NOMO-1 (cell line): ENCODE measurements around the gene NWD2.
A peak's percentile ranks its signal among the peaks of the same experiment; 100 is the strongest.
"Not testable (repeated sequence)": the region's sequence is repeated elsewhere in the genome, so short reads cannot be mapped to it uniquely, and the experiment has no call there.

Experiments
- DNase-seq, 2 experiments: peaks; one replicate each; lab custom pipeline; 2025; ENCODE audit not compliant: unreplicated experiment in 2 of 2; lab: John Stamatoyannopoulos, UW

The NWD2 gene

GRCh38 chr4:37392521-37393255 is 148.1 kb downstream of the NWD2 start:
- DNase-seq, result peak in 1 of 2 experiments; percentile 25

DNA sequence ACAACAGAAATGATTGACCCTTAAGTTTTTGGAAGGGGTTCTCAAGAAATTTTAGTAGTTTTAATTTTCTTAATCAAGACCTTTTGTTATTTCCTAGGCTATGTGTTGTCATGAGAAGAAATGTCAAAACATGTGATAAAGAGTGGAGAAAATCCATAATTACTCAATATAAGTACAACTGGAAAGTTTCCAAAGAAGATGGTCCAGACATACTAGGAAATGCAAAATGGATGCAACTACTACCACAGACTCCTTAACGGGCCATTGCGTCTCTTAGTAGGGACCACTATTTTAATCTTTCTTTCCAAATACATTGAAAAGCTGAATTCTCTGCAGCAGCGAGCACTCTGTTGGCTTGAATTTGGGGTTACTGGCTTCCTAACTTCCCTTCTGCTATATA is 148.8 kb downstream of the NWD2 start:
- DNase-seq, result peak in 1 of 2 experiments; percentile 26

DNA sequence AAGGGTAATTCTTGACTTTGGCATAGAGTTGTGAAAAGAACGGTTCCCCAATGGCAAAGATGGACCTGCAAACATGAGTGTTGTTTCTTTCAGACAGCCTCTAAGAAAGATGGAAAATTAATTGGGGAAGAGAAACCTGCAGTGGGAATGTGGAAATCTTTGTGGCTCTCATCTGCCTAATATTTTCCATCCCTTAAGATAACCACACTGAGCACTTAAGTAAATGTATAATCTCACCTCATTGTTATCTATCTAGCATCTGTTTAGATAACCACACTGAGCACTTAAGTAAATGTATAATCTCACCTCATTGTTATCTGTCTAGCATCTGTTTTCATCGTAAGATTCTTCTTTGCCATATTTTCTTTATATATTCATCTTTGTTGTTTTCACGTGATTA is 149.3 kb downstream of the NWD2 start:
- peak in 1 of 2 experiments; percentile 22 for DNase-seq

- no peak for DNase-seq
Measured at GRCh38 chr4:37397505-37397904, 153.0 kb downstream of the NWD2 start.

DNA sequence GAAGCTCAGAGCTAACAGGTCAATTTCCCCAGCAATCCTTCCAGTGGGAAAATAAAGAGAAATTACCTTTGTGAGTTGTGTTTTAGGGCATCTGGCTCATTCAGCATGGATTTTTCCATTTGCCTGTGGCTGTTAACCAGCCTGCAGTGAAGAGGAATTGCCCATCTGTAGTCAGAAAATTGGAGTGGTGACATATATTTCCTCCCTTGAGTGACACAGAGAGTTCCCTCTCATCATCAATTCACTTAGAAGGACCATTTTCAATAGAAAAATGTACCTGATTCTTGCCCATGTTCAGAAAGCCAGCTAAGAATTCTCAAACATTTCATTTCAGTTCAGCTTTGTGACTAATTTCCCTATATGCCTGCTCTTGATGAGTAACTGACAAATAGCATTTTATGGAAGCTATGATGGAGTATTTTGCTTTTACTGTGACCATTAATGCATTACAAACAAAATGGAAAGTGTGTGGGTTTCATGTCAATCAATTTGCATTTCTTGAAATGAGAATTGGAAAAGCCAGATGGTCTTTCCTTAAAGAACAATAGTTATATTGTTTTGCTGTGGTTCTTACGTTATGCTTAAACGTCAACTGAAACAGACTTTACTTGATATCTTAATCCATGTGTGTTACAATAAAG is 155.8 kb downstream of the NWD2 start:
- no peak for DNase-seq

- not testable (repeated sequence) for DNase-seq
Measured at GRCh38 chr4:37407938-37408826, 163.6 kb downstream of the NWD2 start.

- not testable (repeated sequence) for DNase-seq
Measured at GRCh38 chr4:37413612-37414011, 169.1 kb downstream of the NWD2 start.

GRCh38 chr4:37415845-37416369 is 171.4 kb downstream of the NWD2 start:
- no peak for DNase-seq

GRCh38 chr4:37421614-37422013 is 177.1 kb downstream of the NWD2 start:
- DNase-seq, result no peak

DNA sequence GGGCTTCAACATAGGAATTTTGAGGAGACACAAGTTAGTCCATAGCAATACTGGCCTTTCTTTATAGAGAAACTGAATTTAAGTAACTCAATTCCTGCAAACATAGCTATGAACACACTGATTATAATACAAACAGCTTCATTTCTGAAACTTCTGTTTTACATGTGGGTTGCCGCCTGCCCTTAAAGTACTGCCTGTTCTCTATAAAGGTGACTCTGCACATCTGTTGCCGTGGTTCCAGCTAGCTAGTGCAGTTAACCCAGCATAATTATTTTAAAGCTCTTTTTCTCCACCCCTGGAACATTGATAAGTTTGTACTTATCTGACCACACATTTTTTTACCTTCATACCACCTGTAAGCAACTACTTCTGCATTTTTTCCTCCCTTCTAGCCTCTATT is 177.6 kb downstream of the NWD2 start:
- no peak for DNase-seq

GRCh38 chr4:37422638-37423037 is 178.1 kb downstream of the NWD2 start:
- DNase-seq, result no peak

DNA sequence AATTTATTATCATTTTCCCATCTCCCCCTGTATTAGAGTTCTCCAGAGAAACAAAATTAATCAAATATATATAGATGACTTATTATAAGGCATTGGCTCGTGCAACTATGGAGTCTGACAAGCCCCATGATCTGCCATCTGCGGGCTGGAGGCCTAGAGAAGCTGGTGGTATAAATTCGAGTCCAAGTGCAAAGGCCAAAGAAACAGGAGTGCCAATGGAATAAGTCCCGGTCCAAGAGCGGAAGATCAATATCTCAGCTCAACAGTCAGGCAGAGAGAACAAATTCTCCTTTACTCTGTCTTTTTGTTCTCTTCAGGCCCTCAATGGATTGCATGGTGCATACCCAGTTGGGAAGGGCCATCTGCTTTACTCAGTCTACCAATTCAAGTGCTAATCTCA is 178.8 kb downstream of the NWD2 start:
- DNase-seq, result no peak

- no peak for DNase-seq
Measured at GRCh38 chr4:37424753-37425152, 180.2 kb downstream of the NWD2 start.

GRCh38 chr4:37425857-37426256 is 181.3 kb downstream of the NWD2 start:
- no peak for DNase-seq

- no peak for DNase-seq
Measured at GRCh38 chr4:37427193-37427592, 182.7 kb downstream of the NWD2 start.

DNA sequence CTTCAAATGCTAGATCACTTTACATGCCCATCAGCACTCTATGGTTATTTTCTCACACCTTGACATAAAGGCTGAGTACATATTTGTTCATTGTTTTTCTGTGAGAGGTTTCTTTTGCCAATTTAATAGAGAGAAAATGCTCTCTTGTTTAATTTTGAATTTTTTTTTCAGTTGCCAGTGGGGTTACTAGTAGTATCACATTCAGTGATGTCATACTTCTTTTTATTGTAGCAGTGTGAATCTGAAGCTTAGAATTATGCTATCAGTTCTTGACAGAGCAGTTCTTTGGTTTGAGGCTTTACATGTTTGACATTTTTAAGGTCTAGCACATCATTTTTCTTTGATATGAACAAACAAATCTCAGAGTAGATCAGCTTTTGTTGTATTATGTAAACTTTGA is 185.4 kb downstream of the NWD2 start:
- DNase-seq, result no peak

GRCh38 chr4:37430718-37431416 is 186.3 kb downstream of the NWD2 start:
- DNase-seq, result no peak

GRCh38 chr4:37431417-37431743 is 186.8 kb downstream of the NWD2 start:
- DNase-seq, result no peak

DNA sequence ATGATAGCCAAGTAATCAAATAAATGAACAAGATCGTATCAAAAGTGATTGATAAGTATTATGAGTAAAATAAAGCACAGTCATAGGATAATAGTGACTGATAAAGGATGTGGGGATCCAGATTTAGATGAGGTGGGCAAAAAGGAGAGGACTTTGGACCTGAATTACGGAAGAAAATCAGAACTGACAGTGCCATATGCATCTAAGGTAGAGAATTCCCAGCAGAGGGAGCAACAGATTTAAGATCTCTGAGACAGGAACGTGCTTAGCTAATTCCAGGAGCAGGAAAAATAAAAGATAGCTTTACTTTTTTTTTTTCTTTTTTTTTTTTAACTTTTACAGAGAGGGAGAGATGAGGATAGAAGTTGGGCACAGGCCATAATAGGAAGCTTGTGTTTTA is 189.9 kb downstream of the NWD2 start:
- no peak for DNase-seq

GRCh38 chr4:37436546-37436945 is 192.0 kb downstream of the NWD2 start:
- no peak for DNase-seq

GRCh38 chr4:37437163-37437562 is 192.6 kb downstream of the NWD2 start:
- no peak for DNase-seq
